ENCODE data around the gene CASQ1. TPM values are rescaled to one million over a fixed set of nuclear protein-coding genes. Genes with fewer than 3 reads are reported as not detected.

Gene CASQ1
- total RNA-seq, 1 experiment from 2014 or later = 0.46 TPM

- H3K9me3 Mint-ChIP-seq = no peaks in the 10 kb centered on the region
- DNase-seq (ENCODE audit: low spot score) (no peak), ATAC-seq (no peak)
- no peak for TF ChIP-seq GTF2I (CRISPR knock-in tag; conservative IDR thresholded peaks at IDR 0.05)
- TF ChIP-seq TEAD1 (CRISPR knock-in tag; IDR thresholded peaks at IDR 0.05) = no peak
- no peak for TF ChIP-seq ZNF281 (CRISPR knock-in tag; IDR thresholded peaks at IDR 0.05)
- TF ChIP-seq ZBTB21 (CRISPR knock-in tag; IDR thresholded peaks at IDR 0.05; ENCODE audit: borderline replicate concordance) = no peak
- TF ChIP-seq TEAD4 (CRISPR knock-in tag; IDR thresholded peaks at IDR 0.05) = no peak
- TF ChIP-seq NFE2L1 (CRISPR knock-in tag; IDR thresholded peaks at IDR 0.05) = no peak
- no peak for TF ChIP-seq SOX15 (CRISPR knock-in tag; IDR thresholded peaks at IDR 0.05)
- no peak for TF ChIP-seq PREB (CRISPR knock-in tag; IDR thresholded peaks at IDR 0.05; ENCODE audit: borderline replicate concordance)
- TF ChIP-seq CREM (CRISPR knock-in tag; IDR thresholded peaks at IDR 0.05) = no peak
- TF ChIP-seq FOXK1 (CRISPR knock-in tag; IDR thresholded peaks at IDR 0.05) = no peak
- TF ChIP-seq USF1 (CRISPR knock-in tag; IDR thresholded peaks at IDR 0.05) = no peak
- TF ChIP-seq ZBTB43 (CRISPR knock-in tag; IDR thresholded peaks at IDR 0.05) = no peak
- no peak for TF ChIP-seq TCF7 (CRISPR knock-in tag; IDR thresholded peaks at IDR 0.05; ENCODE audit: low read depth)
- no peak for TF ChIP-seq ZNF232 (CRISPR knock-in tag; IDR thresholded peaks at IDR 0.05)
- TF ChIP-seq CBFB (CRISPR knock-in tag; IDR thresholded peaks at IDR 0.05; ENCODE audit: low read depth) = no peak
- no peak overlapping the region for H3K27ac Mint-ChIP-seq
- H3K36me3 Mint-ChIP-seq = peaks cover 58% of the 10 kb centered on the region
- H3K27me3 Mint-ChIP-seq (ENCODE audit: low read depth) = no peaks in the 10 kb centered on the region
- ChIA-PET CTCF (interaction anchor here (0.8 to 2.0 kb wide), 5 partner anchors 27 to 139 kb away, joined by 3 to 6 read pairs (median 6); no protein-coding TSS in a partner anchor), POLR2A (no interaction called here)
- H3K4me1 Mint-ChIP-seq = peaks cover 1% of the 10 kb centered on the region; the same call in 1 of the 2 replicates
- no peak overlapping the region for H3K4me3 Mint-ChIP-seq
Measured at GRCh38 chr1:160225345-160225744, 35.0 kb downstream of the CASQ1 start.

GRCh38 chr1:160226623-160227022 lies 36.2 kb downstream of the CASQ1 start:
- Mint-ChIP-seq H3K27ac (no peak overlapping the region), H3K36me3 (peaks cover 61% of the 10 kb centered on the region), H3K4me3 (no peak overlapping the region), H3K4me1 (no peaks in the 10 kb centered on the region), H3K9me3 (no peaks in the 10 kb centered on the region), H3K27me3 (ENCODE audit: low read depth) (no peaks in the 10 kb centered on the region)
- ChIA-PET CTCF (interaction anchor here (0.7 to 2.1 kb wide), 5 partner anchors 25 to 150 kb away, joined by 3 to 6 read pairs (median 4); no protein-coding TSS in a partner anchor), POLR2A (no interaction called here)
- no peak for ATAC-seq
- TF ChIP-seq ZNF121 (CRISPR knock-in tag; IDR thresholded peaks at IDR 0.05) = no peak
- no peak for TF ChIP-seq ZNF263 (CRISPR knock-in tag; IDR thresholded peaks at IDR 0.05; ENCODE audit: low read depth)
- no peak for TF ChIP-seq ZNF423 (CRISPR knock-in tag; IDR thresholded peaks at IDR 0.05)
- no peak for TF ChIP-seq ZNF396 (CRISPR knock-in tag; IDR thresholded peaks at IDR 0.05; ENCODE audit: borderline replicate concordance)
- no peak for TF ChIP-seq ATF1 (CRISPR knock-in tag; IDR thresholded peaks at IDR 0.05)
- TF ChIP-seq EMX1 (CRISPR knock-in tag; IDR thresholded peaks at IDR 0.05) = no peak
- no peak for TF ChIP-seq KAT7 (CRISPR knock-in tag; IDR thresholded peaks at IDR 0.05; ENCODE audit: borderline replicate concordance)
- TF ChIP-seq TEAD1 (CRISPR knock-in tag; IDR thresholded peaks at IDR 0.05) = no peak
- DNase-seq (ENCODE audit: low spot score) = no peak

Data from WTC11 (cell line).